Esophagus squamous epithelium (tissue), 5 donors: Measurements from ENCODE around the gene BACH2. TPM values are rescaled to one million over a fixed set of nuclear protein-coding genes. Genes with fewer than 3 reads are reported as not detected.
"Not testable (repeated sequence)": the region's sequence is repeated elsewhere in the genome, so short reads cannot be mapped to it uniquely, and the experiment has no call there.

Source experiments
- DNase-seq: peaks from one replicate; lab custom pipeline; 2025; lab: John Stamatoyannopoulos, UW
- H3K27ac ChIP-seq, 4 donors: fragments of 200-600 bp; sonication (generic); one replicate each; pipeline ENCODE4 v1.5.1; 2016 to 2019; ENCODE audit warnings: mild to moderate bottlenecking in 1 of 4
- H3K27me3 ChIP-seq, 4 donors: fragments of 200-600 bp; sonication (generic); 1 replicate in 3 of 4; 2 replicates in 1 of 4; pipeline versions ENCODE4 v1.5.1 to v1.6.0; 2017 to 2021; ENCODE audit warnings: antibody characterized with exemption in 1 of 4
- H3K36me3 ChIP-seq, 3 donors: fragments of 200-600 bp; sonication (generic); one replicate each; pipeline ENCODE4 v1.5.1; 2016 to 2019
- H3K4me1 ChIP-seq, 3 donors: fragments of 200-600 bp; sonication (generic); one replicate each; pipeline ENCODE4 v1.5.1; 2017 to 2019
- H3K4me3 ChIP-seq, 4 donors: fragments of 200-600 bp; sonication (generic); 1 replicate in 3 of 4; 2 replicates in 1 of 4; pipeline ENCODE4 v1.5.1; 2016 to 2019; ENCODE audit warnings: mild to moderate bottlenecking in 2 of 4, moderate library complexity in 1 of 4
- H3K9me3 ChIP-seq, 3 donors: fragments of 200-600 bp; sonication (generic); one replicate each; pipeline ENCODE4 v1.5.1; 2016 to 2019
- CTCF ChIP-seq, 6 experiments: fragments of 450-650 bp in 4 of 6; fragments of 200-600 bp in 2 of 6; sonication (generic) in 2 of 6; IDR thresholded peaks; one replicate each; pipeline ENCODE4 v1.5.1; 2016 to 2019; ENCODE audit warnings: antibody characterized with exemption in 6 of 6, mild to moderate bottlenecking in 4 of 6, moderate library complexity in 4 of 6
- POLR2A ChIP-seq, 4 donors: fragments of 450-650 bp; IDR thresholded peaks; one replicate each; pipeline ENCODE4 v1.6.1; 2017; ENCODE audit warnings: antibody characterized with exemption in 4 of 4, mild to moderate bottlenecking in 4 of 4, moderate library complexity in 3 of 4
- WGBS, 2 donors: methylation state at CpG; one replicate each; pipeline ENCODE4 v1.1.5; 2018; 5-methylcytosine and 5-hydroxymethylcytosine counted together
- intact Hi-C: fragments of 100-400 bp; cut with DNase I; formaldehyde crosslinking; loops from one replicate; pipeline ENCODE4 v1.15.0; 2022
- total RNA-seq, 4 donors: library from RNA; depleted of rRNA; stranded (reverse); fragments of >200 nt; gene quantifications; one replicate each; pipeline ENCODE4 v1.1.0, GENCODE V29; 2016
- donor health status: DM: yes; HTN: yes; CAD: no.

Gene BACH2
- total RNA-seq, 4 donors from 2014 or later: 0.22 to 6.1 (median 0.66) TPM

DNA sequence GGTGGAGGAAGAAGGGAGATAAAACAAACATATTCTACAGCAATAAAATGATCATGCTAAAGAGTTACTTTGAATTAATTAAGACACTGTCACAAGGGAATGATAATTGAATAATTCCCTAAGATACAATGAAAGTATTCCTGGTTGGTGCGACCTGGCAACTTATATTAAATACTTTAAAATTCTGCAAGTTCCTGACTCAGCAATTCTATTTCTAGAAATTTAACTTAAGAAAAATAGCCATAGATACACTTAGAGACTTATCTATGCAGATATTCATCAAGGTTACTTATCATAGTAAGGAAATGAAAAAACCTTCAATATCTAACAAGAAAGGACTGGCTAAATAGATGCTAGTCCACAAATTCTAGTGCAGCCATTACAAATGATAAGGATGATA, 156.0 kb downstream of the BACH2 start:
- H3K4me3 ChIP-seq: no peak overlapping the region
- intact Hi-C loops: no loop called here
- no peaks in the 10 kb centered on the region for H3K27me3 ChIP-seq
- WGBS, 2 donors: 87 to 100% methylated on average over 1 of the region's 1 CpG
- DNase-seq: no peak
- H3K9me3 ChIP-seq: no peaks in the 10 kb centered on the region
- peaks cover 0 to 7% (median 0%) of the 10 kb centered on the region in 3 donors for H3K4me1 ChIP-seq
- no peak overlapping the region for H3K27ac ChIP-seq
- no peak for TF ChIP-seq CTCF (IDR thresholded peaks at IDR 0.05)
- no peak for TF ChIP-seq POLR2A (IDR thresholded peaks at IDR 0.05)
- no peaks in the 10 kb centered on the region for H3K36me3 ChIP-seq

GRCh38 chr6:90139272-90139817, 157.3 kb downstream of the BACH2 start:
- intact Hi-C loops: no loop called here
- no peak for TF ChIP-seq POLR2A (IDR thresholded peaks at IDR 0.05)
- TF ChIP-seq CTCF (IDR thresholded peaks at IDR 0.05): no peak
- Histone ChIP-seq H3K27me3 (no peaks in the 10 kb centered on the region), H3K4me3 (no peak overlapping the region), H3K36me3 (no peaks in the 10 kb centered on the region), H3K9me3 (no peaks in the 10 kb centered on the region), H3K4me1 (peaks cover 0 to 4% (median 0%) of the 10 kb centered on the region in 3 donors), H3K27ac (no peak overlapping the region)
- 92 to 94% methylated on average over 7 of the region's 7 CpGs for WGBS, 2 donors
- no peak for DNase-seq

- Histone ChIP-seq H3K4me1 (peaks cover 0 to 3% (median 0%) of the 10 kb centered on the region in 3 donors), H3K9me3 (no peaks in the 10 kb centered on the region), H3K27me3 (no peaks in the 10 kb centered on the region), H3K4me3 (no peak overlapping the region), H3K27ac (no peak overlapping the region), H3K36me3 (no peaks in the 10 kb centered on the region)
- intact Hi-C loops: no loop called here
- no peak for TF ChIP-seq CTCF (IDR thresholded peaks at IDR 0.05)
- no peak for TF ChIP-seq POLR2A (IDR thresholded peaks at IDR 0.05)
- no peak for DNase-seq
- WGBS, 2 donors: 63 to 75% methylated on average over 2 of the region's 2 CpGs
Observed at GRCh38 chr6:90136837-90137568, 159.6 kb downstream of the BACH2 start.

DNA sequence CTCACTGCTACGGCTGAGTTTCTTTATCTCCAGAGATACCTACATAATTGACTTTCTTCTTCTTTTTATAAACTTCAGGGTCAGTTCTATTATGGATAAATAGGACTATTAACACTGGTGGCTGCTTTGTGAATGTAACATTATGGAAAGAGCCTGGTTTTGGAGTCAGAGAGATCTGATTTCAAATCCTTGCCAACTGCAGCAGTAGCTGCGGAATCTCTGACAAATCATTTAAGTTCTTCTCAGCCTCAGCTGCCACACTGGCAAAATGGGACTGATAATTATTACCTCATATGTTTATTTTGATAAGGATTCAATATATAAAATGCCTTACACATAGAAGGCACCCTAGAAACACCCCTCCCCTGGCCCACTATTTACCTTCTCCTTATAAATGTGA, 160.5 kb downstream of the BACH2 start:
- 96 to 98% methylated on average over 2 of the region's 2 CpGs for WGBS, 2 donors
- TF ChIP-seq POLR2A (IDR thresholded peaks at IDR 0.05): no peak
- no peak for TF ChIP-seq CTCF (IDR thresholded peaks at IDR 0.05)
- H3K9me3 ChIP-seq: no peaks in the 10 kb centered on the region
- no peaks in the 10 kb centered on the region for H3K36me3 ChIP-seq
- DNase-seq: no peak
- no peak overlapping the region for H3K4me3 ChIP-seq
- H3K4me1 ChIP-seq: peaks cover 0 to 7% (median 0%) of the 10 kb centered on the region in 3 donors
- no peak overlapping the region for H3K27ac ChIP-seq
- no peaks in the 10 kb centered on the region for H3K27me3 ChIP-seq
- intact Hi-C loops: no loop called here

DNA sequence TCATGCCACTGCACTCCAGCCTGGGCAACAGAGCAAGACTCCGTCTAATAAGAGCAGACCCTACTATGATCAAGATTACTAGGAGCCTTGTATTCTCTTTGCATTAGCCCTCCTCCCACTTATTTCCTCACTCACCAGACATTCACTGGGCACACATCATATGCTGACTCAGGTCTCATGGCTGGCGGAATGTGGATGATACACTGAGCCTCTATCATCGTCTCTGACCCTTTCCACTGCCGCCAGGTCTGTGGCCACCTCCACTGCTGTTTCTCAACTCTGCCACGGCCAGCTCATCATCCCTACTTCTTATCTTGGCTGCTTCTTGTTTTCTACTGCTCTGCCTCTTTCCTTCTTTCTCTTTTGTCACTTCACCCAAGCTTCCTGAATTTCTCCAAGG, 161.0 kb downstream of the BACH2 start:
- Histone ChIP-seq H3K4me3 (no peak overlapping the region), H3K4me1 (peaks cover 0 to 7% (median 0%) of the 10 kb centered on the region in 3 donors), H3K36me3 (no peaks in the 10 kb centered on the region), H3K27me3 (no peaks in the 10 kb centered on the region), H3K9me3 (no peaks in the 10 kb centered on the region), H3K27ac (no peak overlapping the region)
- no peak for DNase-seq
- WGBS, 2 donors: 73 to 78% methylated on average over 5 of the region's 5 CpGs
- intact Hi-C loops: no loop called here
- TF ChIP-seq POLR2A (IDR thresholded peaks at IDR 0.05): no peak
- TF ChIP-seq CTCF (IDR thresholded peaks at IDR 0.05): no peak

DNA sequence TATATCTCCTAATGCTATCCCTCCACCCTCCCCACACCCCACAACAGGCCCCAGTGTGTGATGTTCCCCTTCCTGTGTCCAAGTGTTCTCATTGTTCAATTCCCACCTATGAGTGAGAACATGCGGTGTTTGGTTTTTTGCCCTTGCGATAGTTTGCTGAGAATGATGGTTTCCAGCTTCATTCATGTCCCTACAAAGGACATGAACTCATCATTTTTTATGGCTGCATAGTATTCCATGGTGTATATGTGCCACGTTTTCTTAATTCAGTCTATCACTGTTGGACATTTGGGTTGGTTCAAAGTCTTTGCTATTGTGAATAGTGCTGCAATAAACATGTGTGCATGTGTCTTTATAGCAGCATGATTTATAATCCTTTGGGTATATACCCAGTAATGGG, 163.0 kb downstream of the BACH2 start:
- 90 to 95% methylated on average over 3 of the region's 3 CpGs for WGBS, 2 donors
- DNase-seq, H3K27me3 ChIP-seq, H3K4me3 ChIP-seq, H3K27ac ChIP-seq, H3K36me3 ChIP-seq, intact Hi-C loops, H3K4me1 ChIP-seq, H3K9me3 ChIP-seq: not testable (repeated sequence)
